Psoas muscle (tissue), 8 donors: ENCODE data around the gene RNF215. TPM values are rescaled to one million over a fixed set of nuclear protein-coding genes. Genes with fewer than 3 reads are reported as not detected.

Experiments used
- ATAC-seq, 4 donors: fragments of 200-7000 bp; cut with Tn5 transposase; one replicate each; pipeline ENCODE4 v1.9.1; 2020; ENCODE audit warnings: moderate library complexity in 3 of 4, mild to moderate bottlenecking in 2 of 4
- DNase-seq, 2 donors: peaks; one replicate each; pipeline ENCODE4 v3.0.0-alpha.2; 2020
- H3K27ac ChIP-seq: fragments of 200-600 bp; one replicate; pipeline ENCODE4 v1.8.0; 2022
- H3K27me3 ChIP-seq, 3 donors: fragments of 200-600 bp in 1 of 3; one replicate each; pipeline versions ENCODE4 v1.6.1 to v1.8.0; 2013 to 2022; ENCODE audit warnings: low read length in 2 of 3, mild to moderate bottlenecking in 2 of 3, moderate library complexity in 1 of 3; ENCODE audit not compliant: insufficient read depth in 3 of 3
- H3K36me3 ChIP-seq, 2 donors: fragments of 200-600 bp in 1 of 2; one replicate each; pipeline versions ENCODE4 v1.6.1 to v1.8.0; 2013 to 2022; ENCODE audit warnings: low read depth in 1 of 2, mild to moderate bottlenecking in 1 of 2, moderate library complexity in 1 of 2; ENCODE audit not compliant: insufficient read depth in 1 of 2
- H3K4me1 ChIP-seq: fragments of 200-600 bp; one replicate; pipeline ENCODE4 v1.8.0; 2022
- H3K4me3 ChIP-seq: fragments of 200-600 bp; one replicate; pipeline ENCODE4 v1.8.0; 2022; ENCODE audit warnings: mild to moderate bottlenecking
- H3K9me3 ChIP-seq: fragments of 200-600 bp; one replicate; pipeline ENCODE4 v1.8.0; 2022
- WGBS, 3 donors: extraction: QIAGEN DNeasy Blood & Tissue Kit; methylation state at CpG; one replicate each; pipeline versions ENCODE4 v1.1.6 to v1.1.7; 2013; 5-methylcytosine and 5-hydroxymethylcytosine counted together
- intact Hi-C, 2 donors: fragments of 100-400 bp; cut with DNase I; formaldehyde crosslinking; loops; one replicate each; pipeline versions ENCODE4 v1.11.0 to v1.14.2; 2022
- long read RNA-seq, 2 donors: library from polyadenylated mRNA; unstranded; transcript quantifications; one replicate each; pipeline ENCODE4 v2.0.0, GENCODE V29; 2021
- polyA plus RNA-seq, 3 donors: library from polyadenylated mRNA; stranded (reverse); fragments of 200-250 nt; gene quantifications; one replicate each; pipeline ENCODE4 v1.2.3, GENCODE V29; 2013
- total RNA-seq, 4 donors: library from RNA; stranded (reverse); fragmentation: NEBNext Ultra II Directional in 2 of 4; extraction: Animal tissue kit (Norgen Biotek cat#: 25700) in 2 of 4; gene quantifications; one replicate each; pipeline versions ENCODE4 v1.2.1 to v1.2.4, GENCODE V29; 2021 to 2023
- TF ChIP-seq, protein P1 (sequence below): fragments of 200-600 bp; IDR thresholded peaks from one replicate; pipeline ENCODE4 v1.8.0; 2022; ENCODE audit warnings: antibody characterized with exemption
- donor health status: healthy with polysubstance abuse.
- donor health status: DM: no; HTN: no; CAD: no; lungs with moderate emphysema.
- donor health status: Bipolar disorder and iron deficiency.
- donor health status: healthy.
- donor health status: DM: yes; HTN: yes; CAD: no.
- donor health status: DM: no; HTN: no; CAD: no.
- donor health status: DM: no; HTN: no; CAD: no.
- donor health status: DM: yes; HTN: yes; CAD: no.

Gene RNF215
- 1 to 10 TPM; 5.7 to 9.8 (median 8.2) TPM for total RNA-seq
- 10 to 100 TPM in 1 of 3 donors, 1 to 10 TPM in 2; 6.1 to 13.8 (median 8.8) TPM for polyA plus RNA-seq
- long read RNA-seq, donor 1, transcript RNF215-203 (9 exons, 1,992 nt), result major isoform, 13 of 16 reads
- long read RNA-seq, donor 1, partial matches to known transcripts, result 0 of 16 reads
- long read RNA-seq, donor 1, other reads (novel, unspliced or antisense), result 1 of 16 reads
- long read RNA-seq, donor 2, transcript RNF215-203 (9 exons, 1,992 nt), result major isoform, 25 of 36 reads
- long read RNA-seq, donor 2, partial matches to known transcripts, result 0 of 36 reads
- long read RNA-seq, donor 2, other reads (novel, unspliced or antisense), result 9 of 36 reads

DNA sequence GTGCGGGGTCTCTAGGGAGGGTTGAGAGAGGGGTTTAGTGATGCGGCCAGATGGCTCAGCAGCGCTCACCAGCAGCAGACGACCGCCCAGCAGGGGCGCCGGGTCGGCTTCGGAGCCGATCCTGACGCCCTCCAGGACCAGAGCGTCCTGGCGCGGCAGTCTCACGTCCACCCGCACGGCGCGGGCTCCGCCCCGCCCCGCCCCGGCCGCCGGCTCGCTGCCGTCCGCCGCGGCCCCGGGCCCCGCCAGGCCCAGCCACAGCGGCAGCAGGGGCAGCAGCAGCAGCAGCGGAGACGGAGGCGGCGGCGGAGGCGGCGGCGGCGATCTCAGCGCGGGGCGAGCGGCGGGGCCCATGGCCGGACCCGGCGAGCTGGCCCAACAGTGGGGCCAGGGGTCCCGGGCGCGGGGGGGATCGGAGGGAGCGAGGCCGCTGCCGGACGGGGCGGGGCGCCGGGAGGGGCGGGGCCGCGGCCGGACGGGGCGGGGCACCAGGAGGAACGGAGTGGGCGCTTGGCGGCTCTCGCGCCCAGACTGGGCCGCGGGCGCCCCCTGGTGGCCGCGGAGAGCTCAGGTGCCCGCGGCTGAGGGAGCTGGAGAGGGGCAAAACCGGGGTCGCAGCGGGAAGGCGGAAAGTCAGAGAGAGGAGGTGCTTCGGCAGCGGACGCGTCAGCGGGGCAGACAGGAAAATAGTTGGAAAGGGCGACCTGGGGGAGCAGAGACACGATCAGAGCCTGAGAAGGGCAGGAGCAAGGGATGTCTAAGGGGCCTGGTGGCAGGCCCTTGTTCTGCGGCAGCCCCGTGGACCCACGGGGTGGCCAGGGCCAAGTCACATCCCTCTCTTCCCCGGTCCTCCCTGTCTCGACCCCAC lies at the start of gene RNF215:
Gene RNF215, minus strand, starts transcription at position 452 of the 868 bp plus-strand sequence. Its CDS starts 98 bp downstream, at position 354.
- Histone ChIP-seq H3K9me3 (no peaks in the 10 kb centered on the region), H3K27me3 (no peaks in the 10 kb centered on the region), H3K36me3 (peaks cover 0 to 13% of the 10 kb centered on the region in 2 donors), H3K4me3 (peak within 1 kb of the TSS; percentile 70), H3K4me1 (peaks cover 8% of the 10 kb centered on the region), H3K27ac (peak within 1 kb of the TSS; percentile 60)
- intact Hi-C loops, result loop anchor here (1.0 to 5.0 kb wide), 5 partner anchors 98 to 280 kb away; partner anchors contain the start of gene CASTOR1 (in 1 of the 2)
- TF ChIP-seq, protein P1, sequence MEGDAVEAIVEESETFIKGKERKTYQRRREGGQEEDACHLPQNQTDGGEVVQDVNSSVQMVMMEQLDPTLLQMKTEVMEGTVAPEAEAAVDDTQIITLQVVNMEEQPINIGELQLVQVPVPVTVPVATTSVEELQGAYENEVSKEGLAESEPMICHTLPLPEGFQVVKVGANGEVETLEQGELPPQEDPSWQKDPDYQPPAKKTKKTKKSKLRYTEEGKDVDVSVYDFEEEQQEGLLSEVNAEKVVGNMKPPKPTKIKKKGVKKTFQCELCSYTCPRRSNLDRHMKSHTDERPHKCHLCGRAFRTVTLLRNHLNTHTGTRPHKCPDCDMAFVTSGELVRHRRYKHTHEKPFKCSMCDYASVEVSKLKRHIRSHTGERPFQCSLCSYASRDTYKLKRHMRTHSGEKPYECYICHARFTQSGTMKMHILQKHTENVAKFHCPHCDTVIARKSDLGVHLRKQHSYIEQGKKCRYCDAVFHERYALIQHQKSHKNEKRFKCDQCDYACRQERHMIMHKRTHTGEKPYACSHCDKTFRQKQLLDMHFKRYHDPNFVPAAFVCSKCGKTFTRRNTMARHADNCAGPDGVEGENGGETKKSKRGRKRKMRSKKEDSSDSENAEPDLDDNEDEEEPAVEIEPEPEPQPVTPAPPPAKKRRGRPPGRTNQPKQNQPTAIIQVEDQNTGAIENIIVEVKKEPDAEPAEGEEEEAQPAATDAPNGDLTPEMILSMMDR, result peak; percentile 99
- 1 to 2% (median 2%) methylated on average over 30 to 94 of the region's 95 CpGs for WGBS, 3 donors
- DNase-seq, result peak; percentile 85 to 92
- ATAC-seq, result peak; percentile 93 to 97 (median 95)

DNA sequence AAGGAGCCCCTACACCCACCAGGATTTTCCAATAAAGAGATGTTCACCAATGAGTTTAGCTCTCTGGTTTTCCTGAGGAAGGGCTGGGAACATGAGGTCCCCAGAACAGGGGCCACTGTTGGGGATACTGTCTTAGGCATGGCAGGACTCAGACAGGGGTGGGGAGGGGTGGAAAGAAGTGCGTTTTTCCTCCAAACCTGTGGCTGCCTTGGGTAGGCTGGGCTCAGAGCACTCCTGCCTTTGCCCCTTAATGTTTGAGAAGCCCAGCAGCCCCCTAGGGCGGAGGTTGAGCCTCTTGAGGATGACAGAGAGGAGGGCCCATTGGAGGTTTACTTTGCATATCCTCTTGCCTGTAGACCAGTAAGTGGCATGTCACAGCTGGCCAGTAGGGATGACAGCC lies 49.0 kb upstream of the RNF215 start:
- Histone ChIP-seq H3K9me3 (no peaks in the 10 kb centered on the region), H3K4me3 (no peak overlapping the region), H3K4me1 (no peaks in the 10 kb centered on the region), H3K36me3 (no peaks in the 10 kb centered on the region), H3K27ac (peak overlapping the region; percentile 37), H3K27me3 (peaks cover 0 to 5% (median 0%) of the 10 kb centered on the region in 3 donors)
- ATAC-seq, result no peak
- WGBS, 3 donors, result 71 to 75% (median 74%) methylated on average over 2 of the region's 2 CpGs
- intact Hi-C loops, result no loop called here
- DNase-seq, result no peak
- TF ChIP-seq, protein P1, result no peak

DNA sequence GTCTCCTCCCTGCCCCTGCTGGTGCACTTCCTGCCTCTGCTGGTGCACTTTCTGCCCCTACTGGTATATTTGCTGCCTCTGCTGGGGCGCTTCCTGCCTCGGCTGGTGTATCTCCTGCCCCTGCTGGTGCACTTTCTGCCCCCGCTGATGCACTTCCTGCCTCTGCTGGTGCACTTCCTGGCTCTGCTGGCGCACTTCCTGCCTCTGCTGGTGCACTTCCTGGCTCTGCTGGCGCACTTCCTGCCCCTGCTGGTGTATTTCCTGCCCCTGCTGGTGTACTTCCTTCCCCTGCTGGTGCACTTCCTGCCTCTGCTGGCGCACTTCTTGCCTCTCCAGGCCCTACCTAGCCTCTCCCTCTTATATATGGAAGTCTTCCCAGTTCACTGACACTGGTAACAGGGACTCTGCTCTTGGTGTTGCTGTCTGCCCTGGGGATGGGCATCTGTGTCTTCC lies 48.5 kb upstream of the RNF215 start:
- no peaks in the 10 kb centered on the region for H3K4me1 ChIP-seq
- DNase-seq, result peak in 1 of 2 donors; percentile 64
- TF ChIP-seq, protein P1, result no peak
- intact Hi-C loops, result no loop called here
- WGBS, 3 donors, result 79 to 82% (median 81%) methylated on average over 6 of the region's 6 CpGs
- peak overlapping the region; percentile 37 for H3K27ac ChIP-seq
- H3K27me3 ChIP-seq, result peaks cover 0 to 5% (median 0%) of the 10 kb centered on the region in 3 donors
- H3K9me3 ChIP-seq, result no peaks in the 10 kb centered on the region
- no peak overlapping the region for H3K4me3 ChIP-seq
- H3K36me3 ChIP-seq, result no peaks in the 10 kb centered on the region
- no peak for ATAC-seq

DNA sequence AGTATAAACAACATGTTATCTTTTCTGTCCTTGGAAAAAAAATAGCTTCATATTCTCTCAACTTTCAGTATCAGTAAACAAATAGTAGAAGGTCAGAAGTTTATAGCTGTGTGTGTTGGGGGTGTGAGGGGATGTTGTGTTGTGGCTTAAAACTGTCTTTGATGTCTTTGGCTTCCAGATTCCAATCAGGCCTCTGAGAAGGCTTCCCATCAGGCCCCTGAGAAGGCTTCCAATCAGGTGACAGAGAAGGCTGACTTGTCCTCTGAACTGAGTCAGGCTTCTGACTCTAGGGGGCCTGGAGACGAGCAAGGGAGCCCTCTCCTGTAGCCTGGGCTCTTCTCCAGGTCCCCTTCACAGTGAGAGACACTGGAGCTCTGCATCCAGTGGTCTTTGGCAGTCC lies 47.6 kb upstream of the RNF215 start:
- Histone ChIP-seq H3K4me1 (no peaks in the 10 kb centered on the region), H3K27me3 (no peaks in the 10 kb centered on the region), H3K27ac (no peak overlapping the region), H3K4me3 (no peak overlapping the region), H3K36me3 (no peaks in the 10 kb centered on the region), H3K9me3 (no peaks in the 10 kb centered on the region)
- 55 to 92% (median 83%) methylated on average over 1 of the region's 1 CpG for WGBS, 3 donors
- TF ChIP-seq, protein P1, result no peak
- DNase-seq, result no peak
- no peak for ATAC-seq
- intact Hi-C loops, result no loop called here
